Thyroid gland (tissue), 4 donors: ENCODE data around the gene ERFL.

ENCODE experiments used
- CTCF ChIP-seq, 6 experiments: fragments of 200-600 bp in 3 of 6; fragments of 450-650 bp in 3 of 6; sonication (generic) in 3 of 6; IDR thresholded peaks; one replicate each; pipeline ENCODE4 v1.5.1; 2016 to 2019; ENCODE audit warnings: antibody characterized with exemption in 6 of 6, mild to moderate bottlenecking in 2 of 6, inconsistent platforms in 1 of 6, moderate library complexity in 1 of 6
- POLR2A ChIP-seq, 2 donors: fragments of 450-650 bp; IDR thresholded peaks; one replicate each; pipeline ENCODE4 v1.6.1; 2017; ENCODE audit warnings: antibody characterized with exemption in 2 of 2, mild to moderate bottlenecking in 2 of 2, moderate library complexity in 1 of 2

DNA sequence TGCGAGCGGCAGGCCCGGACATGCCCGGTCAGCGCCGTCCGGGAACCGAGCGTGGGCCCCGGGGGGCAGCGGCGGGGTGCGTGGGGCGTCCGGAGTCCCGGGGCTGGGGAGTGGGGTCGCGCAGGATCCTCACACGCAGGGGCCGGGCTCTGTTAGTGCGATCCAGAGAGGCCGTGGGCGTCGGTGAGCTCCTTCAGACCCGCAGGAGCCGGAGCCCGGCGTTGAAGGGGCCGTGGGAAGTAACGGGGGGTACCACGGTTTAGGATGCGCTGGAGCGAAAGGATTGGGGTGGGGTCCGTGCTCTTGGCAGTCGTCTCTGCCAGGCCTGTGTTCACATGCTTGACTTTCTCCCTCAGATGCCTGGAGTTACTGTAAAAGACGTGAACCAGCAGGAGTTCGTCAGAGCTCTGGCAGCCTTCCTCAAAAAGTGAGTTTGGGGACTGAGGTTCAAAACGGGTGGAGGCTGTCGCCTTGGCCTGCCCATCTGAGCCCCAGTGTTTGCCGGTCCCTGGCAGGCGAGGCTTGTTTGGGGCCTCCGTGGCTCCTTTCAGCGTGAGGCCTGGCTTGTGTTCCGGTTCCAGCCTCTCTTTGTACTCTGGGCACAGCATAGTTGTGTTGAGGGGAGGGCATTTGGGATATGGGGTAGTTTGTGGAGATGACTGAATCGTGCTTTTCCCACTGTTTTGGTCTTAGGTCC, 67.7 kb downstream of the ERFL start:
- TF ChIP-seq CTCF (IDR thresholded peaks at IDR 0.05) (no peak), POLR2A (IDR thresholded peaks at IDR 0.05) (no peak)
